Central memory CD4-positive, alpha-beta T cell (primary cell): ENCODE data around the gene AP2S1.
"Not testable (repeated sequence)": the region's sequence is repeated elsewhere in the genome, so short reads cannot be mapped to it uniquely, and the experiment has no call there.

Experiments used
- DNase-seq: peaks from one replicate; pipeline ENCODE4 v3.0.0; 2022

AP2S1 gene

DNA sequence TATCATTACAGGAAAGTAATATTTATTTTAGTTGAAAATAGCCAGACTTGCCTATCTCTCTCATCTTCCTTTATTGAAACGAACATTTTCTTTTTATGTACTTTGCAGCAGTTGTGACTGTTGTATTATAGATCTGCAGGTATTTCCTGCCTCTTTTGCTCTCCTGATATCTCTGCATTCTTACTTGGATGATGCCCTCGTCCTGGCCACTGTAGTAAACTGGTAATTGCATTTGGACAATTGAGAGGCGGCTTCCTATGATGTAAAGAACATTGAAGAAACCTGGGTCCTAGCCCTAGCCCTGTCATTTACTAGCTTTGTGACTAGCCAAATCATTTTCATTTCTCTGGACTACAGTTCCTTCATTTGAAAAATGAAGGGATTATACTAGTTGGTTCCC, 16.5 kb upstream of the AP2S1 start:
- no peak for DNase-seq

DNA sequence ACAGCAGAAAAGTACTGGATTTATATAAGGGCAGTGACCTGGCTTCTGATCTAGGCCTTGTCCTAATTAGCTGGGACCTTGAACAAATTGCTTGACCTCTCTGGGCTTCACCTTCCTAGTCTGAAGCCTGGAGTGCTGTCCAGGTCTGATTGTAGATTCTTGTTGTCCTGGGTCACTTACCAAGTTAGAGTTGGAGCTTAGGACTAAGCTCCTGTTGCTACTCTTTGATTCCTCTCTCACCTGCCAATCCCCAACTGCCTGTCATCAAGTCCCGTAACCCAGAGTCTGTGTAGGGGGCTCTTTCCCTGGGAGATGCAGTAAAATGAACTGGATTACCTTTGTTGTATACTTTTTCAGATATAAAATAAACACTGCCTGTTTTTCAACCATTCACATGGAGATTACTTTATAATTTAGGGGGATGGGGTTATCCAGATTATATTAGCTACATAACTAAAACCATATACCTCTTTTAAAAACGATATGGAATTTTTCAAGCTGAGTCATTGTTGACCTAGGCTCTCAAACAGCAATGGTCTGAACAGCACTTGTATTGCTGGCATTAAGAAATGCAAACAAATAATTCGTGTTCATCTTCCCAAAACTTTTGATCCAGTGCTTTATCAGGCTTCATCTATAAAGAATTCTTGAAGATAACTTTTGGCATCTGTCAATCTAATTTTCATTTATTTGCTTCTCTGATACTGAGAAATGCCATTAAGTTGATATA, 15.9 kb upstream of the AP2S1 start:
- no peak for DNase-seq

DNA sequence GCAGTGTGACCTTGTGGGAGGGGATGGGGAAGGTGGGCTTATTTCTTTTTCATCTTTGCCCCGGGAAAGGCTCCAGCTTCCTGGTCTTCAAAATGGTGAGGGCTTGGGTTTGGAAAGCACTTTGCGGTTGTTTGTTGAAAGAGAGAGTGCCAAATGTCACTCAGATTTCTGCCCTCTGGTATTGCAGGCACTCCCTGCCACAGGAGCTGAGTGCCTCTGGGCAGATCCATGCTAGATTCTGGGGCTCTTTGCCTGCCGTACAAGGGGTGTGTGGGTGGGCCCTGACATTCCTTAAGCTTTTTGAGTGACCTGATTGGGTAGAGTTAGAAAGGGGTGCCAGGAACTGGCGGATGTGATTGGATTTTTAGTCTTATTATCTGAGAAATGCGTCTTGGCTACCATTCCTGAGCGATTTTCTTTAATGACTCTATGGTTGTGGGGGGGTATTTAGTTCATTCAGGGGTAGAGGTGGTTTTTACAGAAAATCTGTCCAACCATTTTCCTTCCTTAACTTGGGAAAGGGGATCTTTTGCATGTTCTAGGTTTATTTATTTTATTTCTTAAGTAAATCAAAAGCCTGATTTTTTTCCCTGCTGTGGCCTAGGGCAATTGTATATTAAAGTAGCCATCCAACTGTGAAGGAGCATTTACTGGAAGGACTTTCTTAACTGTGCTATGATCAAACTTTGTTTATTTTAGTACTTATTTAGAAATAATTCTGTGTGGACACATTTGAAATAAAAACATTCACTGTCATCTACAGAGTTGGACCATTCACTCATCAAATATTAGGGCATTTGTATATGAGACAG, 13.4 kb upstream of the AP2S1 start:
- DNase-seq = no peak

DNA sequence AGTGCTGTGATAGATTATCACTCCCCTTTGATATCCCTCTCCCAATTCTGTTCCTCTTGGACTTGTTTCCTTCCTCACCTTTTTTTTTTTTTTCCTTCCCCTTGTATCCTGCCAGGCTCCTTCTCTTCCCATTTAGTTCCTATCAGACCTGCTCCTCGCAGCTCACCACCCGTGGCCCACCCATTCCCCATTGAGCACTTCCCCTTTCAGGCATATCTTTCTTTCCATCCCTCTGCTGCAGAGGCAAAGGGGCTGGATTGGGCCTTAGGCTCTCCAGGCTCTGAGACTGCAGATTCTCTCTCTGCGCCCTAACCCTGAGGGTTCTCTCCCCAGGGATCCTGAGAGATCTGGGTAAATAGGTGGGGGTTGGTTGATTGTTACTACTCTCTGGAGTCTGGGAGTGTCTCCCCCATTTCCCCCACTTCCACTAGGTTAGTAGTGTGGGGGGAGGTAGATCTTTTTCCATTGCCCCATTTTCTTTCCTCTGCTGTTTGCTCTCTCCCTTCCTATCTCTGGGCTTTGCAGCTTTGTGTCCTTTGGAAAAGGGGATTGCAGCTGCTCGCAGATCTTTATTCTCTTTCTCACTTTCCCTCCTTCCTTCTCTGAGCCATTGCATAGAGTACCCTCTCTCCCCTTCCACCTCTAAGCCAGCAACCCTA, 12.5 kb upstream of the AP2S1 start:
- DNase-seq = no peak

DNA sequence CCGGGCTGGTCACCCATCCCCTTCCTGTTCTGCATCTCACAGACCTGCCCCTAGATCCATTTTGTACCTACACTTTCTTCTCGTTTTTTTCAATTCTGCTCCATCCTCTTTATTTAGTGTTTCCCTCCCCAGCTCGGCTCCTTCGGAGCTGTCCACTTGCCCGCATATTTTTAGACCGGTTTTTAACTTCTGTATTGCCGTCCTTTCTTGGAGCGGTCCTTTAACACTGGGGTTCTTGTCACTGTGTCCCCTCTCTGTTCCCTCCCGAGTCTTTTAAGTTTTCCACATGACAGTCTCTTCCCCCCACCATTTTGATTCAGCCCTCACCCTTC, 11.8 kb upstream of the AP2S1 start:
- no peak for DNase-seq

DNA sequence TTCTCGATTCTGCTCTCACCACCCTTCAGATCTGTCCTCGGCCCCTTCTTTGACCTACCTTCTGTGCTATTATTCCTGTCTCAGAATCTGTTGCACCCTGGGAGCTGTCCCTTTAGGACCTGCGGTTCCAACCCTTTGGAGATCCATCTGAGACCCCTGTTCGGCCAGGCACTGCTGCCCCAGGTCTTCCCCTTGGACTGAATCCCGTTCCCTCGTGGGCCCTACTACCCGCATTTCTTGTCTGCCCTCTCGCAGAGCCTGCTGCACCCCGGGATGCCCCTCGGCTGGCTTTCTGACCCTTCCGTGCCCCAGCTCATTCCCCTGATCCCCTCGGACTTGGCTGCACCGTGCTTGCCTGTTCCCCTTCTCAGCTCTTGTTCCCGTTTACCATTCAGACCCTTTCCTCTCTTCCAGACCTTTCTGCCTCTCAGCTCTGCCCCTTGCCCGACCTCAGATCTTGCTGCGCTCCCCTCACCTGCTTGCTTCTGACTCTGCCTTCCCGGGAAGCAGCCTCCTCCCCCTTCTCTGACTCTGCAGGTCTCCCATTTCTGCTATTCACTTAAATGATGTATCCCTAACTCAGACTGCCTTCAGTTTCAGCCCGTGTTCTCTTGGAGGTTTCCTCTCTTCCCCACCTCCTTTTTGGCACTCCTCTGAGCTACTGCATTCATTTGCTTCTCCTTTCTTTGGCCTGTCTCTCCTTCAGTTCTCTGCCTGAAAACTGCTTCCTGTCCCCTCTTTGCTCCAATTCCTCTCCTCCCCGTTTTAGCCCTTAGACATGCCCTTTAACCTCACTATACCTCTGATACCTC, 11.3 kb upstream of the AP2S1 start:
- DNase-seq = no peak

DNA sequence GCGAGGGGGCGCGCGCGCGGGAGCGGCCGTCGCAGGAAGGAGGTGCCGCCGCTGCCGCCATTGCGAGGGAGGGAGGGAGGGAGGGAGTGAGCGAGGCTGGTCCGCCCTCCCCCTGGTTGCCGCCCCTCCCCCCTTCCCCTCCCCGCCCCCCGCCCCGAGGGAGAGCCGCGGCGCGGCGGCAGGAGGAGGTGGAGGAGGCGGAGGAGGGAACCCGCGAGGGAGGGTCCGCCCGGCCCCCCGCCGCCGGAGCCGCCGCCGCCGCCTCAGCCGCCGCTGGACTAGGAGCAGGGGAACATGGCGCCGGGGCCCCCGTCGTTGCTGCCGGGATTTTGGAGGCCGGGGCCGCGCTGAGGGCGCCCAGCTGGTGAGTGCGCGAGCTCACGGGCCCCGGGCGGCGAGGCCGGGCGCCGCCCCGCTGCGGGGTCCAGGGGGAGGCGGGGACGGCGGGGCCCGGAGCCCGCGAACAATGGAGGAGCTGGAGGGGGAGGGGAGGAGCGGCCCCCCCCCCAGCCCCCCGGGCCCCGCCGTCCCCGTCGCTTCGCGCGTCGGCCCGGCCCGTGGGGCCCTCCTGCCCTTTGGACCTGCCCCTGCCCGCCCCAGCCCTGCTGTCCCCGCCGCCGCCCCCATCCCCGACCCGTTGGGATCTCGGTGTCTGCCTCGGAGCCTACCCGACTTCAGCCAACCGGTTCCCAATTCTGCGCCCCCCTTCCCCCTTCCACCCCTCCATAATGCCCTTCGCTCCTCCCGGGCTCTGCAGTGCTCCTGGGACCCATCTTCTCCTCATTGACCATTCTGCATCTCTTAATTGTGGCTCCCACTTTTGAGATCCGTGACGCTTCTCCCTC, 10.4 kb upstream of the AP2S1 start, which contains the start of gene ARHGAP35:
Gene ARHGAP35 (plus strand): TSS at position 152 of the 845 bp plus-strand sequence. CDS start 57,679 bp downstream, outside the sequence.
- DNase-seq = no peak

DNA sequence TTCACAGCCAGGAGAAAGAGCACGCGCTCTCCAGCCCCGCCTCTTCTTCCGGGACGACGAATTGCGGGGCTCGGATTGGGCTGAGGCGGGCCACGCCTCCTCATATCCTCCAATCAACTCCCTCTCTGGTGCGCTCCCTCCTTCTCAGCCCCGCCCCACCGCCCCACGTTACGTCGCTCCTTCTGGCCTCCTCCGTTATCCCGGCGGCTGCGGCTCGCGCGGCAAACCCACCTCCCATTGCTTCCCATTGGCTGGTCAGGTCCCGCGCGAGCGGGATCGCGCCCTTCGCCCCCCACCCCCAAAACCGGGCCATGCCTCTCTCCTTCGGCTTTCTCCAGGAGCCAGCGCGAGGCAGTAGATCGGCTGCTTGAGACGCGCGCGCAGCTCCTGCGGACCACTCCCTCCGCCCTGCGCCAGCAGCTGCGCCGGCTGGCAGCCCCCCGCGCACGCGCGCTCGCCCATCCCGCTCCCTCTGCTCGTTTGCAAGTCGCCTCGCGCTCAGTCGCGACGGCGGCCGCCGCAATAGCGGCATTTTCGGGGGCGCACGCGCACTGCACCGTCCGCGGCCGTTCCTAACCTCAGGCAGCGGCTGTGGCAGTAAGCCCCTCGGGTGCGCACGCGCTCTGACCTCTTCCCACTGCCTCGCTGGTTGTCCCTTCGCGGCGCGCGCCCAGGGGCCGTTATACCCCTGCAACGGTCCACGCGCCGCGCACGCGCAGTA, 9.6 kb upstream of the AP2S1 start:
- DNase-seq = peak; percentile 93

DNA sequence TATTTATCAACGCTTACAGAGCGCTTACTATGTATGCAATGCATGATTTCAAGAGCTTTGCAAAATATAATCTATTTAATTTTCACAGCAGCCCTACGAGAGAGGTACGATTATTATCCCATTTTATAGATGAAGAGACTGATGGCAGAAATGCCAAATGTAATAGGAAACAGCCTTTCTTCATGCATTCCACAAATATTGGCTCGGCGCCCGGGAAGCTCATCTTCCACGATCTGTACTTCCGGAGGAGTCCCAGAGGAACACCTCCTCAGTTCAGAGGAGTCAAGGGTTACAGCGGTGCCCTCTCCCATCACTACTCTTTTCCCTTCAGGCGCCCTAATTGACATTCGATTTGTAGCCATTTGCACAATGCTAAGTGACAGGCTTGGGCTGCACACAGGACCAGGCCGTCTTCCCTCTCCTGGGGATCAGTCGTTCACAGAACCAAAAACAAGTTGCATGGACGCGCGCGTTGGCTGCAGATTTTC, 9.0 kb upstream of the AP2S1 start:
- DNase-seq = no peak

DNA sequence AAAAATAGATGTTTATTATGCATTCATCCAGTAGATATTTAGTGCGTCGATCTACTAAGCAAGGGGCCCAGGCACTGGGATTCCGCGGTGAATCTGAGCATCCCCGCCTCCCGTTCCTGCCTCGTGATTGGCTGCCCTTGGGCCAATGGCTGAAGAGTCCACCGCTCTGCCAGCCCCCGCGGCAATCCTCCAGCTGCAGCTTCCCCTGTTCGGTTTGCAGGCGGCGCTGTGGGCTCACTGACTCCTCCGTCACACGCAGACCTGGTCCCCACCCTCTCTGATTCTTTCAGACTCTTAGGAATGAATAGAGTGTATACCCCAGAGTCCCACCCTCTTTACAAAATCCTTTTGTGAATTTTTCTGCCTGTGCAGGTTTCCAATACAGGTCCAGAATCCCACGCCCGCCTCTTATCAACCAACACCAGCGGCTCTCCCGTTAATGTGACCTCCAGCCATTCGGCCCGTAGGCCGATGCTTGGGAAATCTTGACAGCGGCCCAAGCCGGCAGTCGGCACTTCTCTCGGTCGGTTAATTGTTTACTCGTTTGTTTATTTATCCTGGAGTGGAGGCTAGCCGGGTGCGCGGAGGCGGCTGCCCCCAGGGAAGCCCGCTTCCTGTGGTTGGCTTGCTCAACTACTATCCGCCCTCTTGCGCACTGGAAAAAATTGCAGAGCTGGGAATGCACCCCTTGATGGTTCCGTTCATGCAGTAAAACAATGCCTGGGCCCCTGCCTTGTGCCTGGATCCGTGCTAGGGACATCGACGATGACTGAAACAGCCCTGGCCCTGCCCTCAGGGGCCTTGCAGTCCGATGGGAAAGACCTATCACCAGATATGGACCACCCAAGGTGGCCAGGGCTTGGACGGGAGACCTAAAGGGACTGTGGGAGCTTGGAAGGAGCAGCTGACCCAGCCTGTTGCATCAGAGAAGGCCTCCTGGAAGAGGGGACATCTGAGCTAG, 5.7 kb upstream of the AP2S1 start:
- DNase-seq = peak; percentile 88

DNA sequence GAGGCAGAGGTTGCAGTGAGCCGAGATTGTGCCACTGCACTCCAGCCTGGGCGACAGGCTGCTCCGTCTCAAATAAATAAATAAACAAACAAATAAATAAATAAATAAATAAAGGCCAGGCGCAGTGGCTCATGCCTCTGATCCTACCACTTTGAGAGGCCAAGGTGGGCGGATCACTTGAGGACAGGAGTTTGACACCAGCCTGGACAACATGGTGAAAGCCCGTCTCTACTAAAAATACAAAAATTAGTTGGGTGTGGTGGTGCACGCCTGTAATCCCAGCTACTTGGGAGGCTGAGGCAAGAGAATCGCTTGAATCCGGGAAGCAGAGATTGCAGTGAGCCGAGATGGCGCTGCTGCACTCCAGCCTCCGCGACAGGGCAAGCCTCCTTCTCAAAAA, 4.1 kb upstream of the AP2S1 start:
- DNase-seq = not testable (repeated sequence)

DNA sequence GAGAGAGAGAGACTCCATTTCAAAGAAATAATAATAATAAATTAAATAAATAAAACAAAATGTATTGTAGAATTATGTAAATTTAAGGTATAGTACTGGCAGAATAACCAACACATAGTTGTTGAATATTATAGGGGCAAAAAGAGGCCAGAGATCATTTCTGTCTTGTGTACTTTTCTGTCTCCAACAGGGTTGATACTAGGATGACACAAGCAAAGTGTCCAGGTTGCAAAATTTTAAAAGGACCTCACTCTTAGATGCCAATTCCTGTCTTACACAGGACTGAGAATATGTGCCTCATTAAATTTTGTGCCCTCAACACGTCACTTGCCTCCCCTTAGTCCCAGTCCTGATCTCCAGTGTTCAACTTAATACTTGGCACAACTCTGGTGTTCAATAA, 2.2 kb upstream of the AP2S1 start:
- no peak for DNase-seq

DNA sequence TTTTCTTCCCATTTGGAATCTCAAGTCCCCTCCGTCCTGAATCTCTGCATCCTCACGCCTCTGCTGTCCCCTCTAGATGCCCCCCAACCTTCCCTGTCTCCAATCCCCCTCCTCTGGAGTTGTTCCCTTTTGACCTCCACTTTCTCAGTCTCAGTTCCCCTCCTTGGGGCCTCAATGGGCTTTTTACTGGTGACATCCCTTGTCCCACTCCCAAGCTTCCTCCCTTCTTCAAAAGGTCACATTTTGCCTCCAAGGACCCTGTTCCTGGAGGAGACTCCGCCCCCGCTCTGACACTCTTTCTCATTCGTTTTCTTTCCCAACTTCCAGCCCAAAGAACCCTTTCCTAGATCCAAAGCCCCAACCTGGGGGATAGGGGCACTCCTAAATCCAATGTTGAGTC, 1.0 kb downstream of the AP2S1 start:
- DNase-seq = no peak

DNA sequence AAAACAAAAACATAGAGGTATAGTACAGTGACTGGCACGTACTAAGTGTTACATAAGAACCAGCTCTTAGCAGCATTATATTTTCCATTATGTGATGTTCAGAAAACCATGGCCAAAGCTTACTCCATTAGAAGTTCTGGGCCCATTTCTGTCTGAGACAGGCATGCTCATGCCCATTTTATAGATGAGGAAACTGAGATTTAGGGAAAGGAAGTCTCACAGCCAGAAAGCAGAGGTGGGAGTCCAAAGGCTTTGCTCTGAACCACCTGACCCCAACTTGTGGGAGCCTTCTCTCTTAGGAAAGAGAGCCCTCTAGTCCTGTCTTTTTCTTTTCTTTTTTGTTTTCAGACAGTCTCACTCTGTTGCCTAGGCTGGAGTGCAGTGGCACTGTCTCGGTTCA, 2.3 kb downstream of the AP2S1 start:
- DNase-seq = no peak

DNA sequence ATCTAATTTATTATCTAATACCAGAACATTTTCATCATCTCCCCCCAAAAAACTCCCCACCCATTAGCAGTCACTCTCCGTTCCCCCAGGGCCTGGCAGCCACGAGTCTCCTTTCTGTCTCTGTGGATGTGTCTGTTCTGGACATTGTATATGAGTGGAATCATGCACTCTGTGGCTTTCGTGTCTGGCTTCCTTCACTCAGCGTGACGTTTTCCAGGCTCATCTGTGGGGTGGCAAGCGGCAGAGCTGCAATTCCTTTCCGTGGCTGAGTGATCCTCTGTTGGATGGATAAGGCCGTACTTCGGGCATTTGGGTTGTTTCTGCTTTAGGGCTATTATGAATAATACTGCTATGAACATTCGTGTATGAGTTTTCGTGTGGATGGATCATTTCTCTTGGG, 3.1 kb downstream of the AP2S1 start:
- DNase-seq = no peak

DNA sequence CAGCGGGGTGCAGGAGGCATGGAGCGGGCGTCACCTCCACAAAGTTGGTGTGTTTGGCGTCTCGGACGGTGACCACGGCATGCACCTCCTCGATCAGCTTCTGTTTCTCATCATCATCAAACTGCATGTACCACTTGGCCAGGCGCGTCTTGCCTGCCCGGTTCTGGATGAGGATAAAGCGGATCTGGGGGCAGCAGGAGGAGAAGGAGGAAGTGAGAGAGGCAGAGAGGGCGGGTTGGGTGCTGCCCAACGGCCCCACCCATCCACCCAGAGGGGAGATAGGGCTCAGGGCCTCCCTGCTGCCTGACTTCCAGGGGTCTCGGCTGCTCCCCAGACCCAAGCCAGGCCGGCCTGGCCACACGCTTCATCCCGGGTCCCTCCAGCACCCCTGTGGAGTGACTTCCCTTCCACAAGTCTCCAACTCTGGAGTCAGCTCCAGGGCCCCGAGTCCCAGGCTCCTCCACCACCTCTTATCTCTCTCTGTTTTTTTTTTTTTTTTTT, 4.6 kb downstream of the AP2S1 start:
- no peak for DNase-seq

DNA sequence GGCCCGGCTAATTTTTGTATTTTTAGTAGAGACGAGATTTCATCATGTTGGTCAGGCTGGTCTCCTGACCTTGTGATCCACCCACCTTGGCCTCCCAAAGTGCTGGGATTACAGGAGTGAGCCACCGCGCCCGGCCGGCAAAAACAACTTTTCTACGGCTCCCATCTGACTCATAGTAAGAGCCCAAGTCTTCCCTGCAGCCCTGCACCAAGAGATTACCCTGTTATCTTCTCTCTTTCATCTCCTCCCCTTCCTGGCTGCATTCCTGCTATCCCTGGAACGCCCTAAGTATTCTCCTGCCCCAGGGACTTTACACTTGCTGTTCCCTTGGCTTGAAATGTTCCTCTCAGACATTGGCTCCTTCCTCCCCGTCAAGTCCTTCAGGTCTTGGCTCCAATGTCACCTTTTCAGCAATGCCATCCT, 6.6 kb downstream of the AP2S1 start:
- DNase-seq = no peak

DNA sequence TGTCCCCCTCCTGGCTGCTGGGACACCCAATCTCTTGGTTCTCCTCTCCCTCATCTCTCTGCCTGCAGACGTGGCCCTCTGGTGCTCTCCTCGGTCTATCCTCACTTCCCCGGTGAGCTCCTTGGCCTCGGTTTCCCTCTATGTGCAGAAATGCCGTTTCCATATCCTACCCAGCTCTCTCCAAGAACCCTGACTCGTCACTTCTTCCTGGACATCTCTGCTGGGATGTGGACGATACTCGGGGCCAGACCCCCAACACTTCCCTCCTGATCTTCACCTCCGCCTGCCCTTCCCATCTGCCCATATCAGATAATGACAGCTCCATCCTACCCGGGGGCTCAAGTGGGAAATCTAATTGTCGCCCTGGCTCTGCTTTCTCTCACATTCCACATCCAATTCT, 7.9 kb downstream of the AP2S1 start:
- DNase-seq = no peak

DNA sequence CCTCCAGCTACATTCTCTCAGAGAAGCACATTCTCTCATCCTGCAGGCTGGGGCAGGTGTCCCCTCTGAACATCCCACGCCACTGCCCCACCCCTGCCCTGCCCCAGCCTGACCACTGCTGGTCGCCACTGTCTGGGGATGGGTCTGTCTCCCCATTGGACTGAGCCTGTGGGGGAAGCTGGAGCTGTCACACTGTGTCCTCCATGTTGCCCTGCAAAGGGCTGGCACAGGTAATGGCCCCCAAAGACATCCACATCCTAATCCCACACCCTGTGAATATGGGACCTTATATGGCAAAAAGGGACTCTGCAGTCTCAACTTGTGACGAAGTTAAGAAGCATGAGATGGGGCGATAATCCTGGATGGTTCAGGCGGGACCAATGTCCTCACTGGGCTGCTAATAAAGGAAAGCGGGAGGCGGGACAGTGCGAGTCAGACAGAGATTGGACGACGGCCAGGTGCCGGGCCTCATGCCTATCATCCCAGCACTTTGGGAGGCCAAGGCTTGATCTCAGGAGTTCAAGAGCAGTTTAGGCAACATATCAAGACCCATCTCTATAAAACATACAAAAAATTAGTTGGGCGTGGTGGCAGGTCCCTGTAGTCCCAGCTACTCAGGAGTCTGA, 9.1 kb downstream of the AP2S1 start:
- no peak for DNase-seq
